OCI-LY1 (cell line): ENCODE measurements around the gene KIZ.

Experiments used
- H2AFZ ChIP-seq: fragments of 200-600 bp; sonication (generic), shearing (Covaris generic); 2 replicates; pipeline ENCODE4 v1.6.0; 2014; ENCODE audit warnings: antibody characterized with exemption, mild to moderate bottlenecking, low read length
- H3F3A ChIP-seq: fragments of 200-600 bp; sonication (generic), shearing (Covaris generic); 2 replicates; pipeline ENCODE4 v1.6.0; 2014; ENCODE audit warnings: mild to moderate bottlenecking, antibody characterized with exemption, low read length, moderate library complexity; ENCODE audit not compliant: insufficient read depth
- H3K27ac ChIP-seq: fragments of 200-600 bp; sonication (generic); 2 replicates; pipeline ENCODE4 v1.5.1; 2014; ENCODE audit warnings: low read length, mixed run types, mild to moderate bottlenecking, low read depth; ENCODE audit not compliant: poor library complexity, severe bottlenecking
- H3K27me3 ChIP-seq: fragments of 200-600 bp; sonication (generic); 2 replicates; pipeline ENCODE4 v1.6.0; 2014; ENCODE audit warnings: antibody characterized with exemption, mild to moderate bottlenecking, low read length, moderate library complexity; ENCODE audit not compliant: insufficient read depth
- H3K36me3 ChIP-seq: fragments of 200-600 bp; sonication (generic); 2 replicates; pipeline ENCODE4 v1.6.1; 2014; ENCODE audit warnings: mild to moderate bottlenecking, antibody characterized with exemption, low read length, moderate library complexity, mixed read lengths; ENCODE audit not compliant: insufficient read depth
- H3K4me1 ChIP-seq: fragments of 200-600 bp; sonication (generic); 2 replicates; pipeline ENCODE4 v1.5.1; 2014; ENCODE audit warnings: mild to moderate bottlenecking, low read length, moderate library complexity; ENCODE audit not compliant: insufficient read depth, severe bottlenecking
- H3K4me2 ChIP-seq: fragments of 200-600 bp; sonication (generic), shearing (Covaris generic); 2 replicates; pipeline ENCODE4 v1.6.1; 2014; ENCODE audit warnings: low read length
- H3K4me3 ChIP-seq: fragments of 200-600 bp; sonication (generic); 2 replicates; pipeline ENCODE4 v1.5.1; 2014; ENCODE audit warnings: low read length, low read depth, mild to moderate bottlenecking, mixed read lengths; ENCODE audit not compliant: poor library complexity, severe bottlenecking
- H3K79me2 ChIP-seq: fragments of 200-600 bp; shearing (Covaris generic); 2 replicates; pipeline ENCODE4 v1.6.1; 2016; ENCODE audit warnings: mixed run types, low read length, mixed read lengths; ENCODE audit not compliant: insufficient read depth
- H3K9ac ChIP-seq: fragments of 200-600 bp; sonication (generic), shearing (Covaris generic); 2 replicates; pipeline ENCODE4 v1.6.1; 2014; ENCODE audit warnings: mild to moderate bottlenecking, low read length, mixed read lengths
- H3K9me2 ChIP-seq: fragments of 200-600 bp; sonication (generic), shearing (Covaris generic); 2 replicates; pipeline ENCODE4 v1.6.1; 2014; ENCODE audit warnings: low read depth, mild to moderate bottlenecking, low read length, mixed read lengths
- H3K9me3 ChIP-seq: fragments of 200-600 bp; shearing (Covaris generic); 2 replicates; pipeline ENCODE4 v1.6.1; 2014; ENCODE audit warnings: low read length, mixed read lengths
- H4K20me1 ChIP-seq: fragments of 200-600 bp; sonication (generic), shearing (Covaris generic); 2 replicates; pipeline ENCODE4 v1.6.0; 2016; ENCODE audit warnings: mild to moderate bottlenecking, low read length; ENCODE audit not compliant: insufficient read depth
- EZH2 ChIP-seq: fragments of 200-600 bp; sonication (generic), shearing (Covaris generic); IDR thresholded peaks from 2 replicates; pipeline ENCODE4 v1.8.0; 2017; ENCODE audit warnings: borderline replicate concordance, mixed run types, mild to moderate bottlenecking, antibody characterized with exemption, low read length, moderate library complexity, mixed read lengths
- TF ChIP-seq, protein P1 (sequence below): fragments of 200-600 bp; sonication (generic), shearing (Covaris generic); IDR thresholded peaks from 2 replicates; pipeline ENCODE4 v1.5.1; 2017; ENCODE audit warnings: mild to moderate bottlenecking, antibody characterized with exemption, low read length, moderate library complexity, mixed read lengths

The KIZ gene

DNA sequence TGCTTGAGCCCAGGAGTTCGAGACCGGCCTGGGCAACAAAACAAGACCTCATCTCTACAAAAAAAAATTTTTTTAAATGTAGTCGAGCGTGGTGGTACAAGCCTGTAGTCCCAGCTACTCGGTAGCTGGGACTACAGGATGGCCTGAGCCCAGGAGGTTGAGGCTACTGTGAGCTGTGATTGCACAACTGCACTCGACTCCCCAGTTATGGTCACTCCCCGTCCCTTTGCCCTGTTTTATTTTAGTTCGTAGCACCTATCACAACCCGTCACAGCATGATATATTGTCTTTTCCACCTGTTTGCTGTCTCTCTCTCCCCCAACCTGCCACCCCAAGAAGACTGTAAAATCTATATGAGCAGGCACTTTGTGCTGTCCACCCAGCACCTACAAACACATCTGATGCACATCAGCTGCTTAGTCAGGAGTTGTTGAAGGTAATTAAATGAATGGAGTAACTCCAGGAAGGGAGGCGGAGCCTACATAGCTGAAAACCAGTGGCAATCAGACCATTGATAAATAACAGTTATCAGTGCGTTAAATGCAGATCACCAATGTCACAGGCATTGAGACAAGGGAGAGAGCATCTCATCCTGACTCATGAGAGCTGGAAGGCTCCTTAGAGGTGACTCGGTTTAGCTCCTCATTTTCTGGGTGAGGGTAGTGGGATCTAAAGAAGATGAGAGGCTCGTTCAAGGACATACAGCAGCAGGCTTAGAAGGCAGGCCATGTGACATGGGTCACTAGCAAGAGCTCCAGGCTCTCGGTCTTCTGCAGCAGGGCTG is 162.9 kb downstream of the KIZ start:
- no peaks in the 10 kb centered on the region for H3K4me1 ChIP-seq
- no peaks in the 10 kb centered on the region for H3K27me3 ChIP-seq
- no peak overlapping the region for H3K27ac ChIP-seq
- H4K20me1 ChIP-seq: no peaks in the 10 kb centered on the region
- no peak overlapping the region for H3K4me3 ChIP-seq
- H3K79me2 ChIP-seq: no peaks in the 10 kb centered on the region
- no peaks in the 10 kb centered on the region for H3K9me2 ChIP-seq
- no peaks in the 10 kb centered on the region for H3K36me3 ChIP-seq
- H3F3A ChIP-seq: no peaks in the 10 kb centered on the region
- H3K9me3 ChIP-seq: no peaks in the 10 kb centered on the region
- no peak overlapping the region for H3K4me2 ChIP-seq
- no peak overlapping the region for H3K9ac ChIP-seq
- H2AFZ ChIP-seq: no peak overlapping the region
- TF ChIP-seq, protein P1, sequence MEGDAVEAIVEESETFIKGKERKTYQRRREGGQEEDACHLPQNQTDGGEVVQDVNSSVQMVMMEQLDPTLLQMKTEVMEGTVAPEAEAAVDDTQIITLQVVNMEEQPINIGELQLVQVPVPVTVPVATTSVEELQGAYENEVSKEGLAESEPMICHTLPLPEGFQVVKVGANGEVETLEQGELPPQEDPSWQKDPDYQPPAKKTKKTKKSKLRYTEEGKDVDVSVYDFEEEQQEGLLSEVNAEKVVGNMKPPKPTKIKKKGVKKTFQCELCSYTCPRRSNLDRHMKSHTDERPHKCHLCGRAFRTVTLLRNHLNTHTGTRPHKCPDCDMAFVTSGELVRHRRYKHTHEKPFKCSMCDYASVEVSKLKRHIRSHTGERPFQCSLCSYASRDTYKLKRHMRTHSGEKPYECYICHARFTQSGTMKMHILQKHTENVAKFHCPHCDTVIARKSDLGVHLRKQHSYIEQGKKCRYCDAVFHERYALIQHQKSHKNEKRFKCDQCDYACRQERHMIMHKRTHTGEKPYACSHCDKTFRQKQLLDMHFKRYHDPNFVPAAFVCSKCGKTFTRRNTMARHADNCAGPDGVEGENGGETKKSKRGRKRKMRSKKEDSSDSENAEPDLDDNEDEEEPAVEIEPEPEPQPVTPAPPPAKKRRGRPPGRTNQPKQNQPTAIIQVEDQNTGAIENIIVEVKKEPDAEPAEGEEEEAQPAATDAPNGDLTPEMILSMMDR: no peak
- no peak for TF ChIP-seq EZH2

DNA sequence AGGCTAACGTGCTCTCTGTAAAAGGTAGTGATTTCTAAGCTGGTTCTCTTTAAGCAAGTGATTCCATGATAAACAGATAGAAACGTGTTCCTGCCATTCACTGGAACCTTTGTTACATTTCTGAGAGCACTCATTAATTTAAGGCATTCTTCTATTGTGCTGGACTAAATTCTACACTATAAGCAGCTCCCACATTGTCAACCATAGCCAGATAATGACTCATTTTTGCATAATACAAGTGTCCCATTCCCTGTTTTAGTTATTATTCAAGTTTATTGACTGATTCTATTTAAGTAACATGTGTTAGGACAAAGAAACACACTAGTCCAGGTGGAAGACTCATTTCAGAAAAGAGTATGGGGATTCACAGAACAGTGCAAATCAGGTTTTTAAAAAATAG is 163.8 kb downstream of the KIZ start:
- Histone ChIP-seq H3K4me1 (no peaks in the 10 kb centered on the region), H3K79me2 (no peaks in the 10 kb centered on the region), H3K27ac (no peak overlapping the region), H2AFZ (no peak overlapping the region), H3K9me3 (no peaks in the 10 kb centered on the region), H3K9me2 (no peaks in the 10 kb centered on the region), H3K9ac (no peak overlapping the region), H3K4me3 (no peak overlapping the region), H3K4me2 (no peak overlapping the region), H3K27me3 (no peaks in the 10 kb centered on the region), H3F3A (no peaks in the 10 kb centered on the region), H3K36me3 (no peaks in the 10 kb centered on the region), H4K20me1 (no peaks in the 10 kb centered on the region)
- TF ChIP-seq, protein P1: no peak
- no peak for TF ChIP-seq EZH2

DNA sequence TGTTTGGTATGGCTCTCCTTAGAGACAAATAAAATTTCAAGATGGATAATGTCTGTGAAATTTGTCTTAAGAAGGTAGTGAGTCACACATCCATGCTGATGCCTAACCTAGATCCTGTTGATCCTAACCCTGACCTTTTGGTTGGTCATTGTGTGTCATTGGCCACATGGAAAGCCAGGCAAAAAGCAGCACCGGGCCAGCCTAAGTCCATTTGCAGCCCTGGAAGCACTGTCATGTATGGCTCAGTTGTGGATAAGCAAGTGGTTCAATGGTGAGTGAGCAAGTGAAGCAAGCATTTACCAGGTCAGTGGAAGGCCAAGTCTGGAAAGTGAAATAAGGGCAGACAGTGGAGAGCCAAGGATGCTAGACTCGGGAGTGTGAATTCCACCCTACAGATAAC is 165.1 kb downstream of the KIZ start:
- TF ChIP-seq, protein P1: no peak
- no peak for TF ChIP-seq EZH2
- H3K9me3 ChIP-seq: no peaks in the 10 kb centered on the region
- H3K9me2 ChIP-seq: no peaks in the 10 kb centered on the region
- H3F3A ChIP-seq: no peaks in the 10 kb centered on the region
- no peak overlapping the region for H3K4me3 ChIP-seq
- no peaks in the 10 kb centered on the region for H3K36me3 ChIP-seq
- H3K4me1 ChIP-seq: no peaks in the 10 kb centered on the region
- no peak overlapping the region for H3K27ac ChIP-seq
- no peak overlapping the region for H2AFZ ChIP-seq
- no peaks in the 10 kb centered on the region for H4K20me1 ChIP-seq
- H3K4me2 ChIP-seq: no peak overlapping the region
- 0 out of 2 replicates have a peak, but pooled peaks cover 2% of the 10 kb centered on the region for H3K27me3 ChIP-seq
- no peaks in the 10 kb centered on the region for H3K79me2 ChIP-seq
- no peak overlapping the region for H3K9ac ChIP-seq
